ENCODE measurements around the gene FAM161A.
"Not testable (repeated sequence)": the region's sequence is repeated elsewhere in the genome, so short reads cannot be mapped to it uniquely, and the experiment has no call there.

- TF ChIP-seq CTCF, POLR2AphosphoS5 (IDR thresholded peaks at IDR 0.05): not testable (repeated sequence)
Observed at GRCh38 chr2:61813314-61813713, 40.5 kb downstream of the FAM161A start.
